Keratinocyte (primary cell): ENCODE measurements around the gene NTN3. TPM values are rescaled to one million over a fixed set of nuclear protein-coding genes. Genes with fewer than 3 reads are reported as not detected.

Experiments
- DNase-seq: peaks from one replicate; pipeline ENCODE4 v3.0.0-alpha.2; 2011; ENCODE audit warnings: low read depth, missing footprints, low spot score
- FAIRE-seq: peaks from 2 replicates; lab custom pipeline; 2011; peaks lifted over from hg19 to GRCh38; lab: Jason Lieb, UNC
- H2AFZ ChIP-seq: 2 replicates; pipeline ENCODE4 v1.6.0; 2012; ENCODE audit warnings: low read length, control low read depth, inconsistent platforms; ENCODE audit not compliant: control insufficient read depth
- H3K27ac ChIP-seq: 2 replicates; pipeline ENCODE4 v1.5.1; 2011; ENCODE audit warnings: low read length; ENCODE audit not compliant: control insufficient read depth, insufficient read depth
- H3K27me3 ChIP-seq: 3 replicates; pipeline ENCODE4 v1.6.0; 2011; ENCODE audit warnings: low read length; ENCODE audit not compliant: control insufficient read depth, insufficient read depth; ENCODE audit errors: extremely low read depth
- H3K36me3 ChIP-seq, 2 experiments: 2 replicates in 1 of 2; 3 replicates in 1 of 2; pipeline ENCODE4 v1.5.1; 2011; ENCODE audit warnings: low read length in 2 of 2, mild to moderate bottlenecking in 1 of 2; ENCODE audit not compliant: control insufficient read depth in 2 of 2, insufficient read depth in 2 of 2; ENCODE audit errors: extremely low read depth in 1 of 2
- H3K4me1 ChIP-seq: 3 replicates; pipeline ENCODE4 v1.5.1; 2011; ENCODE audit warnings: low read length; ENCODE audit not compliant: control insufficient read depth, insufficient read depth; ENCODE audit errors: extremely low read depth
- H3K4me2 ChIP-seq: 3 replicates; pipeline ENCODE4 v1.6.0; 2011; ENCODE audit warnings: low read depth, low read length; ENCODE audit not compliant: control insufficient read depth, insufficient read depth; ENCODE audit errors: extremely low read depth
- H3K4me3 ChIP-seq, 3 experiments: fragments of 200-600 bp in 1 of 3; sonication (generic) in 1 of 3; 2 replicates in 2 of 3; 3 replicates in 1 of 3; pipeline ENCODE4 v1.5.1; 2011 to 2016; ENCODE audit warnings: low read length in 3 of 3, mild to moderate bottlenecking in 3 of 3, control low read depth in 2 of 3, inconsistent platforms in 1 of 3, low read depth in 1 of 3, mixed read lengths in 1 of 3, mixed run types in 1 of 3, moderate library complexity in 1 of 3; ENCODE audit not compliant: control insufficient read depth in 2 of 3, insufficient read depth in 2 of 3; ENCODE audit errors: extremely low read depth in 1 of 3
- H3K79me2 ChIP-seq: 2 replicates; pipeline ENCODE4 v1.6.0; 2012; ENCODE audit warnings: low read length; ENCODE audit not compliant: control insufficient read depth, insufficient read depth
- H3K9ac ChIP-seq: 3 replicates; pipeline ENCODE4 v1.6.0; 2011; ENCODE audit warnings: low read length; ENCODE audit not compliant: control insufficient read depth, insufficient read depth; ENCODE audit errors: extremely low read depth
- H3K9me1 ChIP-seq: 3 replicates; pipeline ENCODE4 v1.6.0; 2011; ENCODE audit warnings: low read length; ENCODE audit not compliant: control insufficient read depth, insufficient read depth; ENCODE audit errors: extremely low read depth
- H3K9me3 ChIP-seq: 2 replicates; pipeline ENCODE4 v1.5.1; 2012; ENCODE audit warnings: low read depth, low read length; ENCODE audit not compliant: control insufficient read depth
- H4K20me1 ChIP-seq: 3 replicates; pipeline ENCODE4 v1.6.0; 2011; ENCODE audit warnings: low read length; ENCODE audit not compliant: control insufficient read depth, insufficient read depth; ENCODE audit errors: extremely low read depth
- CTCF ChIP-seq, 3 experiments: IDR thresholded peaks in 1 of 3; conservative IDR thresholded peaks in 1 of 3; optimal IDR thresholded peaks in 1 of 3; 2 replicates in 2 of 3; 3 replicates in 1 of 3; pipeline versions ENCODE3 to v1.5.1; 2011; ENCODE audit warnings: low read length in 3 of 3, mild to moderate bottlenecking in 3 of 3, moderate library complexity in 2 of 3, control low read depth in 1 of 3, inconsistent platforms in 1 of 3; ENCODE audit not compliant: insufficient read depth in 2 of 3; ENCODE audit errors: extremely low read depth in 1 of 3
- EZH2 ChIP-seq: IDR thresholded peaks from one replicate; pipeline ENCODE4 v1.6.1; 2012; ENCODE audit warnings: inconsistent platforms, mild to moderate bottlenecking, low read length, moderate library complexity
- dilution Hi-C: fragments of 300-500 bp; cut with MboI; formaldehyde crosslinking; loops from one replicate; pipeline ENCODE4 v1.7.0; 2020; ENCODE audit warnings: low sequenced_read_pairs; ENCODE audit not compliant: extremely low pct_ligation_motif_present
- polyA plus RNA-seq, 5 experiments: library from polyadenylated mRNA; depleted of rRNA in 3 of 5; stranded (reverse) in 3 of 5; stranded (forward) in 1 of 5; unstranded in 1 of 5; fragments of >200 nt; gene quantifications; 1 replicate in 1 of 5; 2 replicates in 3 of 5; 3 replicates in 1 of 5; pipeline versions ENCODE4 v1.2.1 to v1.2.3, GENCODE V29; 2011 to 2012; ENCODE audit warnings: missing spikeins in 2 of 5, low read depth in 1 of 5, low replicate concordance in 1 of 5

NTN3 gene
- polyA plus RNA-seq, 1 donor (not counting 4 experiments of a cell fraction or from before 2014, with no cell fraction given): not detected

- Histone ChIP-seq H3K4me1 (peaks cover 11% of the 10 kb centered on the region), H3K9ac (no peak overlapping the region), H3K27ac (no peak overlapping the region), H3K9me1 (no peaks in the 10 kb centered on the region), H3K4me2 (no peak overlapping the region), H2AFZ (no peak overlapping the region), H3K27me3 (peaks cover 12% of the 10 kb centered on the region), H4K20me1 (peaks cover 9% of the 10 kb centered on the region), H3K4me3 (no peak overlapping the region), H3K9me3 (no peaks in the 10 kb centered on the region), H3K36me3 (peaks cover 0 to 1% of the 10 kb centered on the region in 2 experiments), H3K79me2 (peaks cover 1% of the 10 kb centered on the region)
- TF ChIP-seq EZH2: no peak
- TF ChIP-seq CTCF (optimal IDR thresholded peaks at IDR 0.05 in 1 of 3, IDR thresholded peaks at IDR 0.05 in 1 of 3, conservative IDR thresholded peaks at IDR 0.05 in 1 of 3; ENCODE audit: extremely low read depth in 1 of 3, insufficient read depth in 2 of 3, low read length in 3 of 3): no peak
- DNase-seq: no peak
- no peak for FAIRE-seq
- dilution Hi-C loops: no loop called here
Observed at GRCh38 chr16:2476345-2476720, 5.2 kb downstream of the NTN3 start.

GRCh38 chr16:2476741-2477140 is 5.6 kb downstream of the NTN3 start:
- peaks cover 7% of the 10 kb centered on the region for H3K4me1 ChIP-seq

More at GRCh38 chr16:2476741-2477140, 5.6 kb downstream of the NTN3 start:
- H3K9me1 ChIP-seq: no peaks in the 10 kb centered on the region
- FAIRE-seq (no peak), DNase-seq (no peak)
- H4K20me1 ChIP-seq: peaks cover 9% of the 10 kb centered on the region
- peaks cover 1% of the 10 kb centered on the region for H3K79me2 ChIP-seq
- H3K9ac ChIP-seq: no peak overlapping the region
- no peak overlapping the region for H3K4me2 ChIP-seq
- no peak overlapping the region for H2AFZ ChIP-seq
- H3K4me3 ChIP-seq: no peak overlapping the region
- H3K36me3 ChIP-seq: peaks cover 0 to 1% of the 10 kb centered on the region in 2 experiments
- TF ChIP-seq CTCF (optimal IDR thresholded peaks at IDR 0.05 in 1 of 3, IDR thresholded peaks at IDR 0.05 in 1 of 3, conservative IDR thresholded peaks at IDR 0.05 in 1 of 3; ENCODE audit: extremely low read depth in 1 of 3, insufficient read depth in 2 of 3, low read length in 3 of 3) (no peak), EZH2 (no peak)
- H3K9me3 ChIP-seq: no peaks in the 10 kb centered on the region
- H3K27me3 ChIP-seq: peaks cover 7% of the 10 kb centered on the region
- H3K27ac ChIP-seq: no peak overlapping the region
- dilution Hi-C loops: no loop called here
